HepG2 (cell line): Measurements from ENCODE around the gene VDR. TPM values are rescaled to one million over a fixed set of nuclear protein-coding genes. Genes with fewer than 3 reads are reported as not detected.

Experiments used
- ATAC-seq: fragments of 200-7000 bp; cut with Tn5 transposase; 3 replicates; pipeline ENCODE4 v1.9.1; 2020; ENCODE audit warnings: mild to moderate bottlenecking, moderate library complexity
- BruUV-seq: library from RNA; stranded (reverse); fragments of 400-500 nt; replicated peaks from 2 replicates; lab custom pipeline; 2021; lab: Mats Ljungman, UMichigan
- CTCF ChIA-PET: fragments of 300-600 bp; formaldehyde crosslinking; extraction: SDS; loops from one replicate; lab custom pipeline; 2021; ENCODE audit warnings: low total read pairs, inconsistent platforms, low intra/inter-chr PET ratio; lab: Yijun Ruan, JAX
- POLR2A ChIA-PET: fragments of 350-600 bp; sonication (Branson Sonifier 250); formaldehyde crosslinking; loops from one replicate; lab custom pipeline; 2020; ENCODE audit warnings: antibody characterized with exemption, inconsistent platforms; lab: Yijun Ruan, JAX
- DNase-seq: peaks from one replicate; pipeline ENCODE4 v3.0.0-alpha.2; 2015; ENCODE audit warnings: low spot score
- FAIRE-seq: peaks from 3 replicates; lab custom pipeline; 2011; peaks lifted over from hg19 to GRCh38; lab: Jason Lieb, UNC
- H2AFZ ChIP-seq: one replicate; pipeline ENCODE4 v1.6.1; 2011; ENCODE audit warnings: low read length, inconsistent platforms
- H3K27ac ChIP-seq: fragments of 300-600 bp; 3 replicates; pipeline ENCODE4 v1.8.0; 2011; ENCODE audit warnings: mixed run types, mild to moderate bottlenecking, mixed read lengths, low read length, inconsistent platforms; ENCODE audit not compliant: insufficient read depth; ENCODE audit errors: extremely low read length
- H3K27me3 ChIP-seq, 2 experiments: fragments of 200-600 bp in 1 of 2; 2 replicates in 1 of 2; 3 replicates in 1 of 2; pipeline versions ENCODE4 v1.6.0 to v1.8.0; 2011; ENCODE audit warnings: low read length in 2 of 2, mild to moderate bottlenecking in 2 of 2, moderate library complexity in 2 of 2, inconsistent platforms in 1 of 2; ENCODE audit not compliant: insufficient read depth in 2 of 2, control insufficient read depth in 1 of 2
- H3K36me3 ChIP-seq, 2 experiments: fragments of 200-600 bp in 1 of 2; replicated peaks in 1 of 2; 2 replicates in 1 of 2; 3 replicates in 1 of 2; pipeline versions ENCODE4 v1.5.1 to v1.8.0; 2011; ENCODE audit warnings: low read length in 2 of 2, inconsistent platforms in 1 of 2; ENCODE audit not compliant: insufficient read depth in 2 of 2, control insufficient read depth in 1 of 2
- H3K4me1 ChIP-seq: 2 replicates; pipeline ENCODE4 v1.5.1; 2012; ENCODE audit warnings: low read length, inconsistent platforms; ENCODE audit not compliant: insufficient read depth
- H3K4me2 ChIP-seq: 2 replicates; pipeline ENCODE4 v1.6.0; 2011; ENCODE audit warnings: low read depth, low read length, inconsistent platforms
- H3K4me3 ChIP-seq, 3 experiments: fragments of 200-600 bp in 1 of 3; sonication (generic), shearing (Covaris generic) in 1 of 3; replicated peaks in 1 of 3; 2 replicates each; pipeline ENCODE4 v1.5.1; 2011 to 2016; ENCODE audit warnings: low read length in 3 of 3, inconsistent platforms in 2 of 3, low read depth in 2 of 3, mild to moderate bottlenecking in 2 of 3, control low read depth in 1 of 3, mixed read lengths in 1 of 3; ENCODE audit not compliant: insufficient read depth in 1 of 3
- H3K79me2 ChIP-seq: one replicate; pipeline ENCODE4 v1.6.1; 2011; ENCODE audit warnings: low read length, inconsistent platforms; ENCODE audit not compliant: insufficient read depth
- H3K9ac ChIP-seq: 2 replicates; pipeline ENCODE4 v1.6.0; 2011; ENCODE audit warnings: mild to moderate bottlenecking, low read depth, low read length, inconsistent platforms; ENCODE audit not compliant: insufficient read depth
- H3K9me3 ChIP-seq: 2 replicates; pipeline ENCODE4 v1.5.1; 2012; ENCODE audit warnings: mild to moderate bottlenecking, low read length
- H4K20me1 ChIP-seq: 2 replicates; pipeline ENCODE4 v1.6.0; 2011; ENCODE audit warnings: inconsistent platforms, mild to moderate bottlenecking, low read length, moderate library complexity; ENCODE audit not compliant: insufficient read depth
- BCL6 ChIP-seq: IDR thresholded peaks from 2 replicates; pipeline ENCODE4 v1.6.1; 2016; ENCODE audit warnings: missing genetic modification reagents, missing compliant biosample characterization
- HNRNPK ChIP-seq: fragments of 200-400 bp; formaldehyde crosslinking; IDR thresholded peaks from 2 replicates; pipeline ENCODE4 v1.6.1; 2018; ENCODE audit warnings: low read length, low read depth, moderate library complexity, mild to moderate bottlenecking; ENCODE audit not compliant: poor library complexity, severe bottlenecking
- HNRNPL ChIP-seq: fragments of 200-400 bp; formaldehyde crosslinking; IDR thresholded peaks from 2 replicates; pipeline ENCODE4 v1.6.1; 2017; ENCODE audit warnings: mild to moderate bottlenecking, low read depth, low read length
- HOXA3 ChIP-seq: sonication (generic); formaldehyde crosslinking; IDR thresholded peaks from 2 replicates; pipeline ENCODE4 v1.5.0; 2020; ENCODE audit warnings: missing genetic modification reagents
- KAT7 ChIP-seq: IDR thresholded peaks from 2 replicates; pipeline ENCODE4 v1.6.1; 2018; ENCODE audit warnings: borderline replicate concordance, missing compliant biosample characterization
- KMT2A ChIP-seq: sonication (generic); formaldehyde crosslinking; IDR thresholded peaks from 2 replicates; pipeline ENCODE4 v1.4.0; 2020; ENCODE audit warnings: missing genetic modification reagents
- MED1 ChIP-seq: sonication (generic); formaldehyde crosslinking; IDR thresholded peaks from 2 replicates; pipeline ENCODE4 v1.4.0; 2020; ENCODE audit warnings: missing genetic modification reagents
- NR2F1 ChIP-seq, 2 experiments: fragments of 450-650 bp in 1 of 2; formaldehyde crosslinking in 1 of 2; IDR thresholded peaks; 2 replicates each; pipeline versions ENCODE4 v1.5.0 to v1.6.1; 2016 to 2020; ENCODE audit warnings: mild to moderate bottlenecking in 1 of 2, missing compliant biosample characterization in 1 of 2, missing genetic modification reagents in 1 of 2, moderate library complexity in 1 of 2
- NRL ChIP-seq: sonication (generic); formaldehyde crosslinking; IDR thresholded peaks from 2 replicates; pipeline ENCODE4 v1.5.0; 2020; ENCODE audit warnings: missing genetic modification reagents, mild to moderate bottlenecking, moderate library complexity, borderline replicate concordance
- PPARG ChIP-seq: conservative IDR thresholded peaks from 2 replicates; pipeline ENCODE4 v1.6.1; 2016; ENCODE audit warnings: missing biosample characterization, missing genetic modification reagents
- RCOR2 ChIP-seq: IDR thresholded peaks from 2 replicates; pipeline ENCODE4 v1.6.1; 2016; ENCODE audit warnings: missing biosample characterization, missing genetic modification reagents
- SP1 ChIP-seq, 2 experiments: fragments of 450-650 bp in 1 of 2; sonication (generic) in 1 of 2; formaldehyde crosslinking in 1 of 2; IDR thresholded peaks; 2 replicates each; pipeline versions ENCODE4 v1.4.0 to v1.6.1; 2016 to 2020; ENCODE audit warnings: missing genetic modification reagents in 1 of 2
- ZBTB7A ChIP-seq: sonication (generic); formaldehyde crosslinking; IDR thresholded peaks from 2 replicates; pipeline ENCODE4 v1.8.0; 2022; ENCODE audit warnings: mild to moderate bottlenecking, missing genetic modification reagents
- ZMYM4 ChIP-seq: sonication (generic); formaldehyde crosslinking; IDR thresholded peaks from 2 replicates; pipeline ENCODE4 v1.8.1; 2023; ENCODE audit warnings: mild to moderate bottlenecking, missing genetic modification reagents
- ZNF160 ChIP-seq: sonication (generic); formaldehyde crosslinking; IDR thresholded peaks from 2 replicates; pipeline ENCODE4 v1.8.0; 2022; ENCODE audit warnings: mild to moderate bottlenecking, inconsistent platforms, missing genetic modification reagents
- ZNF333 ChIP-seq: sonication (generic); formaldehyde crosslinking; IDR thresholded peaks from 2 replicates; pipeline ENCODE4 v1.4.0; 2020; ENCODE audit warnings: mild to moderate bottlenecking, missing genetic modification reagents, borderline replicate concordance
- ZNF766 ChIP-seq: sonication (generic); formaldehyde crosslinking; IDR thresholded peaks from 2 replicates; pipeline ENCODE4 v1.5.0; 2020; ENCODE audit warnings: missing genetic modification reagents, borderline replicate concordance
- ZNF768 ChIP-seq: sonication (generic); formaldehyde crosslinking; IDR thresholded peaks from 2 replicates; pipeline ENCODE4 v1.4.0; 2020; ENCODE audit warnings: missing genetic modification reagents
- ZNF839 ChIP-seq: sonication (generic); formaldehyde crosslinking; IDR thresholded peaks from 2 replicates; pipeline ENCODE4 v1.4.0; 2020; ENCODE audit warnings: missing genetic modification reagents, mild to moderate bottlenecking, borderline replicate concordance
- WGBS: methylation state at CpG from one replicate; pipeline ENCODE4 v1.1.6; 2017; ENCODE audit warnings: low lambda C conversion rate; 5-methylcytosine and 5-hydroxymethylcytosine counted together
- in situ Hi-C: cut with HindIII; loops from 2 replicates; pipeline ENCODE4 v1.10.0; 2017; ENCODE audit warnings: low pct_unique_long_range_greater_than_20kb; ENCODE audit not compliant: extremely low pct_ligation_motif_present
- intact Hi-C: fragments of 100-400 bp; cut with micrococcal nuclease; formaldehyde crosslinking; loops from one replicate; pipeline ENCODE4 v1.10.0; 2022; ENCODE audit not compliant: unreplicated experiment
- polyA plus RNA-seq, 8 experiments: library from polyadenylated mRNA; depleted of rRNA in 3 of 8; stranded (reverse) in 7 of 8; unstranded in 1 of 8; fragments of >200 nt; fragmentation: Illumina TruSeq in 4 of 8; extraction: Trizol in 4 of 8; gene quantifications; 2 replicates each; pipeline versions ENCODE4 v1.2.1 to v1.2.3, GENCODE V29; 2011 to 2016; ENCODE audit warnings: low read depth in 4 of 8, missing spikeins in 1 of 8, mixed read lengths in 1 of 8; ENCODE audit not compliant: insufficient read depth in 1 of 8
- total RNA-seq, 5 experiments: library from RNA; depleted of rRNA; stranded (reverse); fragments of >200 nt; fragmentation: Illumina TruSeq; extraction: Trizol; gene quantifications; 2 replicates each; pipeline ENCODE4 v1.2.3, GENCODE V29; 2016; ENCODE audit warnings: low read depth in 1 of 5
- TF ChIP-seq, protein P1 (sequence below): sonication (generic); formaldehyde crosslinking; IDR thresholded peaks from 2 replicates; pipeline ENCODE4 v1.4.0; 2020; ENCODE audit warnings: missing genetic modification reagents, borderline replicate concordance
- TF ChIP-seq, protein P2 (sequence below): sonication (generic); formaldehyde crosslinking; IDR thresholded peaks from 2 replicates; pipeline ENCODE4 v1.4.0; 2020; ENCODE audit warnings: missing genetic modification reagents

The VDR gene
- total and polyA plus RNA-seq, 2 of the 13 experiments (the other 11 are each of a cell fraction or from before 2014, with no cell fraction given), result 0.08 to 0.33 TPM

DNA sequence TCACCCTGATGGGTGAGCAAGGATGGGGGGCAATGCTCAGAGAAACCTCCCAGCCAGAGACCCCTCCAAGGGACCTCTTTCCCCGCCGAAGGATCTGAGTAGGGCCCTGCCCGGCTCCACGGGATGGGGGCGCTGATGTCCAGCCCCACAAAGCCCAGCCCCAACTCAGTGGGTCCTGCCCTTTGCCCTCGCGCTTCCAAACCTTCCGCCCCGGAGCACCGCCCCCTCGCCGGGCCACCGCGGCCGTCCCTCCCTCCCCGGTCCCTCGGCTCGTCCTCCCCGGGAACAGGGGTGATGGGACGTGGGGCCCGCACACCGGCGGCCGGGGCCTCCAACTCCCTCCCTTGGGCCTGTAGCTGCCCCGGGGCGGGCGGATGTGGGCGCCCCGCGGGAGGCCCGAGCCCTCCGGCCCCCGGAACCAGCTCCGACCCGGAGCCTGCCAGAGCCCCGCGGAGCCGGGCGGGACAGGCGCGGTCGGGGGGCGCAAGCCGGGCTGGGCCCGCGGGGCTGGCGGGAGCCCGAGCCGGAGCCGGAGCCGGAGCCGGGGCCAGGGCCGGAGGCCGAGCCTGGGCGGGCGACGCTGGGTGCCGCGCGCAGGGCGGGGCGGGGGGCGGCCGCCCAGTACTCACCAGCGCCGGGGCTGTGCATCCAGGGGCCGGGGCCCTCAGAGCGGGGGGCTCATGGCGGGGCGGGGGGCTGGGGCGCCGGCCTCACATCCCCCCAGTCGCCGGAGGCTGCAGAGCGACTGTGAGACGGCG lies 85.5 kb downstream of the VDR start:
- CTCF ChIA-PET, result no interaction called here
- ATAC-seq (peak; percentile 56), FAIRE-seq (no peak), DNase-seq (peak; percentile 50)
- in situ Hi-C loops, result no loop called here
- peak overlapping the region; percentile 100 for H3K4me2 ChIP-seq
- no TSS peak for BruUV-seq
- H3K27me3 ChIP-seq, result peaks cover 0 to 25% of the 10 kb centered on the region in 2 experiments; a peak in 3 of 5 replicates
- intact Hi-C loops, result no loop called here
- peaks cover 4% of the 10 kb centered on the region; the same call in 1 of the 2 replicates for H4K20me1 ChIP-seq
- no peaks in the 10 kb centered on the region for H3K9me3 ChIP-seq
- WGBS, result no CpG with 5 or more reads among the region's 77 CpGs
- H3K27ac ChIP-seq, result no peak overlapping the region
- no peak overlapping the region for H2AFZ ChIP-seq
- H3K36me3 ChIP-seq, result no peaks in the 10 kb centered on the region
- no peaks in the 10 kb centered on the region for H3K79me2 ChIP-seq
- peak overlapping the region; percentile 69 to 86 (median 78) for H3K4me3 ChIP-seq
- peak overlapping the region; percentile 65 for H3K9ac ChIP-seq
- peaks cover 49% of the 10 kb centered on the region for H3K4me1 ChIP-seq
- POLR2A ChIA-PET, result interaction anchor here (0.6 to 2.9 kb wide), 5 partner anchors 9 to 113 kb away, joined by 3 to 11 read pairs (median 8); partner anchors contain the start of gene RPAP3
- 0 out of 2 replicates have a peak, but pooled peaks have one; percentile 32 for TF ChIP-seq ZNF766
- no peak for TF ChIP-seq ZNF333 (CRISPR knock-in tag)
- TF ChIP-seq BCL6, result 0 out of 2 replicates have a peak, but pooled peaks have one; percentile 9
- no peak for TF ChIP-seq RCOR2
- TF ChIP-seq HOXA3 (CRISPR knock-in tag), result peak; percentile 19; the same call in 1 of the 2 replicates
- TF ChIP-seq NRL, result no peak
- TF ChIP-seq MED1 (CRISPR knock-in tag), result peak; percentile 39; the same call in 1 of the 2 replicates
- peak; percentile 54 to 61; a peak in 2 of 4 replicates for TF ChIP-seq NR2F1 (CRISPR knock-in tag; IDR thresholded peaks at IDR 0.05)
- TF ChIP-seq PPARG, result 0 out of 2 replicates have a peak, but pooled peaks have one; percentile 27
- TF ChIP-seq, protein P1, sequence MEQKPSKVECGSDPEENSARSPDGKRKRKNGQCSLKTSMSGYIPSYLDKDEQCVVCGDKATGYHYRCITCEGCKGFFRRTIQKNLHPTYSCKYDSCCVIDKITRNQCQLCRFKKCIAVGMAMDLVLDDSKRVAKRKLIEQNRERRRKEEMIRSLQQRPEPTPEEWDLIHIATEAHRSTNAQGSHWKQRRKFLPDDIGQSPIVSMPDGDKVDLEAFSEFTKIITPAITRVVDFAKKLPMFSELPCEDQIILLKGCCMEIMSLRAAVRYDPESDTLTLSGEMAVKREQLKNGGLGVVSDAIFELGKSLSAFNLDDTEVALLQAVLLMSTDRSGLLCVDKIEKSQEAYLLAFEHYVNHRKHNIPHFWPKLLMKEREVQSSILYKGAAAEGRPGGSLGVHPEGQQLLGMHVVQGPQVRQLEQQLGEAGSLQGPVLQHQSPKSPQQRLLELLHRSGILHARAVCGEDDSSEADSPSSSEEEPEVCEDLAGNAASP, result peak; percentile 14; the same call in 1 of the 2 replicates
- TF ChIP-seq ZNF768, result no peak
- 0 out of 2 replicates have a peak, but pooled peaks have one; percentile 29 for TF ChIP-seq ZNF839 (CRISPR knock-in tag)
- TF ChIP-seq, protein P2, sequence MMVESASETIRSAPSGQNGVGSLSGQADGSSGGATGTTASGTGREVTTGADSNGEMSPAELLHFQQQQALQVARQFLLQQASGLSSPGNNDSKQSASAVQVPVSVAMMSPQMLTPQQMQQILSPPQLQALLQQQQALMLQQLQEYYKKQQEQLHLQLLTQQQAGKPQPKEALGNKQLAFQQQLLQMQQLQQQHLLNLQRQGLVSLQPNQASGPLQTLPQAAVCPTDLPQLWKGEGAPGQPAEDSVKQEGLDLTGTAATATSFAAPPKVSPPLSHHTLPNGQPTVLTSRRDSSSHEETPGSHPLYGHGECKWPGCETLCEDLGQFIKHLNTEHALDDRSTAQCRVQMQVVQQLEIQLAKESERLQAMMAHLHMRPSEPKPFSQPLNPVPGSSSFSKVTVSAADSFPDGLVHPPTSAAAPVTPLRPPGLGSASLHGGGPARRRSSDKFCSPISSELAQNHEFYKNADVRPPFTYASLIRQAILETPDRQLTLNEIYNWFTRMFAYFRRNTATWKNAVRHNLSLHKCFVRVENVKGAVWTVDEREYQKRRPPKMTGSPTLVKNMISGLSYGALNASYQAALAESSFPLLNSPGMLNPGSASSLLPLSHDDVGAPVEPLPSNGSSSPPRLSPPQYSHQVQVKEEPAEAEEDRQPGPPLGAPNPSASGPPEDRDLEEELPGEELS (CRISPR knock-in tag), result 0 out of 2 replicates have a peak, but pooled peaks have one; percentile 19
- no peak for TF ChIP-seq SP1 (IDR thresholded peaks at IDR 0.05)
- peak; percentile 48; the same call in 1 of the 2 replicates for TF ChIP-seq SP1 (CRISPR knock-in tag; IDR thresholded peaks at IDR 0.05)
- TF ChIP-seq ZNF160 (CRISPR knock-in tag), result no peak
- TF ChIP-seq KAT7 (CRISPR knock-in tag), result peak; percentile 20; the same call in 1 of the 2 replicates
- 0 out of 2 replicates have a peak, but pooled peaks have one; percentile 46 for TF ChIP-seq HNRNPL
- TF ChIP-seq ZBTB7A (CRISPR knock-in tag), result 0 out of 2 replicates have a peak, but pooled peaks have one; percentile 15
- 0 out of 2 replicates have a peak, but pooled peaks have one; percentile 19 for TF ChIP-seq KMT2A
- peak; percentile 54 for TF ChIP-seq HNRNPK
- TF ChIP-seq ZMYM4 (CRISPR knock-in tag), result peak; percentile 27; the same call in 1 of the 2 replicates
